GM23248 (cell line): ENCODE measurements around the gene AACS. TPM values are rescaled to one million over a fixed set of nuclear protein-coding genes. Genes with fewer than 3 reads are reported as not detected.

Experiments
- DNase-seq: peaks from one replicate; pipeline ENCODE4 v3.0.0-alpha.2; 2015
- H2AFZ ChIP-seq: fragments of 200-600 bp; sonication (generic); 2 replicates; pipeline ENCODE4 v1.6.1; 2016; ENCODE audit warnings: antibody characterized with exemption
- H3F3A ChIP-seq: fragments of 200-600 bp; sonication (generic); 2 replicates; pipeline ENCODE4 v1.6.1; 2016; ENCODE audit warnings: mild to moderate bottlenecking, antibody characterized with exemption, mixed run types; ENCODE audit not compliant: insufficient read depth
- H3K27ac ChIP-seq: fragments of 200-600 bp; sonication (generic); 2 replicates; pipeline ENCODE4 v1.5.1; 2016; ENCODE audit warnings: mild to moderate bottlenecking
- H3K27me3 ChIP-seq: fragments of 200-600 bp; sonication (generic); replicated peaks from 2 replicates; pipeline ENCODE4 v1.6.1; 2016; ENCODE audit warnings: mild to moderate bottlenecking; ENCODE audit not compliant: insufficient read depth
- H3K36me3 ChIP-seq: fragments of 200-600 bp; sonication (generic); 2 replicates; pipeline ENCODE4 v1.6.1; 2016; ENCODE audit warnings: low read depth, mild to moderate bottlenecking
- H3K4me1 ChIP-seq: fragments of 200-600 bp; sonication (generic); 2 replicates; pipeline ENCODE4 v1.6.1; 2016; ENCODE audit warnings: mild to moderate bottlenecking; ENCODE audit not compliant: insufficient read depth
- H3K4me2 ChIP-seq: fragments of 200-600 bp; sonication (generic); one replicate; pipeline ENCODE4 v1.6.1; 2016; ENCODE audit warnings: mild to moderate bottlenecking; ENCODE audit not compliant: unreplicated experiment
- H3K4me3 ChIP-seq: fragments of 200-600 bp; sonication (generic); 2 replicates; pipeline ENCODE4 v1.5.1; 2016; ENCODE audit warnings: mild to moderate bottlenecking
- H3K79me2 ChIP-seq: fragments of 200-600 bp; sonication (generic); 2 replicates; pipeline ENCODE4 v1.6.1; 2016; ENCODE audit warnings: mild to moderate bottlenecking; ENCODE audit not compliant: insufficient read depth
- H3K9ac ChIP-seq: fragments of 200-600 bp; sonication (generic); 2 replicates; pipeline ENCODE4 v1.6.1; 2016; ENCODE audit warnings: mild to moderate bottlenecking
- H3K9me2 ChIP-seq: fragments of 200-600 bp; sonication (generic); 2 replicates; pipeline ENCODE4 v1.6.1; 2016; ENCODE audit warnings: mixed run types, mild to moderate bottlenecking, moderate library complexity; ENCODE audit not compliant: insufficient read depth
- H3K9me3 ChIP-seq: fragments of 200-600 bp; sonication (generic); one replicate; pipeline ENCODE4 v1.6.1; 2017; ENCODE audit warnings: low read depth
- H4K20me1 ChIP-seq: fragments of 200-600 bp; sonication (generic); 2 replicates; pipeline ENCODE4 v1.6.0; 2016; ENCODE audit not compliant: insufficient read depth
- EZH2 ChIP-seq: fragments of 200-600 bp; sonication (generic); IDR thresholded peaks from 2 replicates; pipeline ENCODE4 v1.6.1; 2018; ENCODE audit warnings: antibody characterized with exemption, mild to moderate bottlenecking; ENCODE audit not compliant: insufficient read depth, poor library complexity, severe bottlenecking
- EZH2phosphoT487 ChIP-seq: fragments of 200-600 bp; sonication (generic); IDR thresholded peaks from 2 replicates; pipeline ENCODE4 v1.6.1; 2018; ENCODE audit warnings: antibody characterized with exemption, moderate library complexity, mild to moderate bottlenecking, low read depth; ENCODE audit not compliant: insufficient read depth
- WGBS, 2 experiments: methylation state at CpG; one replicate each; pipeline ENCODE4 v1.1.6; 2015 to 2017; ENCODE audit warnings: low lambda C conversion rate in 2 of 2, low coverage in 1 of 2; ENCODE audit errors: missing lambda C conversion rate in 2 of 2; 5-methylcytosine and 5-hydroxymethylcytosine counted together
- in situ Hi-C: fragments of 300-500 bp; cut with MboI; formaldehyde crosslinking; loops from 2 replicates; pipeline ENCODE4 v1.15.0; 2020
- polyA plus RNA-seq: library from polyadenylated mRNA; unstranded; fragments of >200 nt; fragmentation: Nextera tagmentation; extraction: Ambion mirVana; gene quantifications from 2 replicates; pipeline ENCODE4 v1.2.1, GENCODE V29; 2016
- total RNA-seq: library from RNA; depleted of rRNA; stranded (reverse); fragments of >200 nt; shearing (Covaris generic); gene quantifications from 2 replicates; pipeline ENCODE4 v1.2.3, GENCODE V29; 2014

Gene AACS
- total and polyA plus RNA-seq, 2 experiments from 2014 or later: 14.7 to 16.9 TPM

- in situ Hi-C loops: no loop called here
These were observed 67.6 kb downstream of the AACS start for GRCh38 chr12:125132698-125133400.

GRCh38 chr12:125133616-125134015 lies 68.4 kb downstream of the AACS start:
- DNase-seq: no peak
- in situ Hi-C loops: no loop called here
- Histone ChIP-seq H4K20me1 (no peaks in the 10 kb centered on the region), H2AFZ (no peak overlapping the region), H3K4me3 (no peak overlapping the region), H3K79me2 (no peaks in the 10 kb centered on the region), H3K4me1 (no peaks in the 10 kb centered on the region), H3F3A (no peaks in the 10 kb centered on the region), H3K4me2 (no peak overlapping the region), H3K9ac (no peak overlapping the region), H3K27me3 (no peaks in the 10 kb centered on the region), H3K36me3 (peaks cover 3% of the 10 kb centered on the region; the same call in 1 of the 2 replicates), H3K27ac (no peak overlapping the region), H3K9me3 (no peaks in the 10 kb centered on the region), H3K9me2 (no peaks in the 10 kb centered on the region)
- TF ChIP-seq EZH2phosphoT487 (no peak), EZH2 (no peak)
- WGBS, 2 experiments: 93 to 96% methylated on average over 12 of the region's 12 CpGs

More at GRCh38 chr12:125132698-125133400, 67.6 kb downstream of the AACS start:
- H3K9ac ChIP-seq: no peak overlapping the region
- DNase-seq: peak; percentile 35
- no peak overlapping the region for H3K4me2 ChIP-seq
- H3K27me3 ChIP-seq: no peaks in the 10 kb centered on the region
- H3K36me3 ChIP-seq: peaks cover 3% of the 10 kb centered on the region; the same call in 1 of the 2 replicates
- no peaks in the 10 kb centered on the region for H4K20me1 ChIP-seq
- no peaks in the 10 kb centered on the region for H3K79me2 ChIP-seq
- H3K9me3 ChIP-seq: no peaks in the 10 kb centered on the region
- WGBS, 2 experiments: 84 to 85% methylated on average over 16 of the region's 16 CpGs
- TF ChIP-seq EZH2phosphoT487: no peak
- no peak for TF ChIP-seq EZH2
- no peak overlapping the region for H3K27ac ChIP-seq
- H3K9me2 ChIP-seq: no peaks in the 10 kb centered on the region
- H3K4me3 ChIP-seq: no peak overlapping the region
- H2AFZ ChIP-seq: no peak overlapping the region
- no peaks in the 10 kb centered on the region for H3F3A ChIP-seq
- no peaks in the 10 kb centered on the region for H3K4me1 ChIP-seq

GRCh38 chr12:125134576-125134975 lies 69.3 kb downstream of the AACS start:
- 90 to 97% methylated on average over 12 to 14 of the region's 14 CpGs for WGBS, 2 experiments
- Histone ChIP-seq H3K4me1 (no peaks in the 10 kb centered on the region), H3K27ac (no peak overlapping the region), H3K9ac (no peak overlapping the region), H3K36me3 (peaks cover 3% of the 10 kb centered on the region; the same call in 1 of the 2 replicates), H2AFZ (no peak overlapping the region), H3F3A (no peaks in the 10 kb centered on the region), H3K4me3 (no peak overlapping the region), H3K79me2 (no peaks in the 10 kb centered on the region), H3K27me3 (no peaks in the 10 kb centered on the region), H3K9me3 (no peaks in the 10 kb centered on the region), H4K20me1 (no peaks in the 10 kb centered on the region), H3K9me2 (no peaks in the 10 kb centered on the region), H3K4me2 (no peak overlapping the region)
- TF ChIP-seq EZH2 (no peak), EZH2phosphoT487 (no peak)
- DNase-seq: no peak
- in situ Hi-C loops: no loop called here

- no peaks in the 10 kb centered on the region for H3K9me2 ChIP-seq
- H3K4me2 ChIP-seq: no peak overlapping the region
- H3K79me2 ChIP-seq: no peaks in the 10 kb centered on the region
- peaks cover 8% of the 10 kb centered on the region for H3K4me1 ChIP-seq
- H4K20me1 ChIP-seq: no peaks in the 10 kb centered on the region
- peaks cover 4% of the 10 kb centered on the region; the same call in 1 of the 2 replicates for H3F3A ChIP-seq
- TF ChIP-seq EZH2: no peak
- no peak for TF ChIP-seq EZH2phosphoT487
- in situ Hi-C loops: no loop called here
- no peak for DNase-seq
- no peak overlapping the region for H3K27ac ChIP-seq
- no peaks in the 10 kb centered on the region for H3K27me3 ChIP-seq
- 95 to 97% methylated on average over 8 of the region's 8 CpGs for WGBS, 2 experiments
- peaks cover 3% of the 10 kb centered on the region; the same call in 1 of the 2 replicates for H3K36me3 ChIP-seq
- H2AFZ ChIP-seq: no peak overlapping the region
- H3K4me3 ChIP-seq: no peak overlapping the region
- no peak overlapping the region for H3K9ac ChIP-seq
- no peaks in the 10 kb centered on the region for H3K9me3 ChIP-seq
These were observed 70.7 kb downstream of the AACS start for GRCh38 chr12:125135906-125136305.
